Spleen (tissue), 11 donors: ENCODE measurements around the gene PGAM2. TPM values are rescaled to one million over a fixed set of nuclear protein-coding genes. Genes with fewer than 3 reads are reported as not detected.

Experiments
- DNase-seq: peaks from one replicate; pipeline ENCODE4 v3.0.0-alpha.2; 2020
- H3K27ac ChIP-seq, 8 donors: fragments of 200-600 bp; sonication (generic) in 7 of 8; 1 replicate in 4 of 8; 2 replicates in 4 of 8; pipeline versions ENCODE4 v1.5.0 to v1.8.0; 2016 to 2021; ENCODE audit warnings: inconsistent platforms in 4 of 8, mild to moderate bottlenecking in 4 of 8, moderate library complexity in 1 of 8
- H3K27me3 ChIP-seq, 7 donors: fragments of 200-600 bp; sonication (generic) in 6 of 7; replicated peaks in 1 of 7; 1 replicate in 4 of 7; 2 replicates in 3 of 7; pipeline versions ENCODE4 v1.5.0 to v1.8.0; 2016 to 2021; ENCODE audit warnings: inconsistent platforms in 3 of 7, mild to moderate bottlenecking in 1 of 7
- H3K36me3 ChIP-seq, 6 donors: fragments of 200-600 bp; sonication (generic) in 5 of 6; 1 replicate in 4 of 6; 2 replicates in 2 of 6; pipeline versions ENCODE4 v1.5.0 to v1.8.0; 2016 to 2021; ENCODE audit warnings: inconsistent platforms in 2 of 6
- H3K4me1 ChIP-seq, 6 donors: fragments of 200-600 bp; sonication (generic) in 5 of 6; 1 replicate in 3 of 6; 2 replicates in 3 of 6; pipeline versions ENCODE4 v1.5.0 to v1.8.0; 2016 to 2021; ENCODE audit warnings: inconsistent platforms in 3 of 6
- H3K4me3 ChIP-seq, 8 donors: fragments of 200-600 bp; sonication (generic) in 7 of 8; 1 replicate in 4 of 8; 2 replicates in 4 of 8; pipeline versions ENCODE4 v1.5.0 to v1.8.0; 2016 to 2021; ENCODE audit warnings: inconsistent platforms in 4 of 8, mild to moderate bottlenecking in 4 of 8, moderate library complexity in 2 of 8
- H3K9me3 ChIP-seq, 8 donors: fragments of 200-600 bp; sonication (generic) in 7 of 8; 1 replicate in 4 of 8; 2 replicates in 4 of 8; pipeline versions ENCODE4 v1.5.0 to v1.8.0; 2016 to 2021; ENCODE audit warnings: inconsistent platforms in 4 of 8
- CTCF ChIP-seq, 11 experiments: fragments of 200-600 bp in 7 of 11; fragments of 450-650 bp in 4 of 11; sonication (generic) in 4 of 11; IDR thresholded peaks in 8 of 11; conservative IDR thresholded peaks in 3 of 11; 1 replicate in 7 of 11; 2 replicates in 4 of 11; pipeline versions ENCODE4 v1.4.0 to v1.8.0; 2016 to 2021; ENCODE audit warnings: antibody characterized with exemption in 11 of 11, inconsistent platforms in 4 of 11, mild to moderate bottlenecking in 1 of 11
- POLR2A ChIP-seq, 3 donors: fragments of 450-650 bp; IDR thresholded peaks; one replicate each; pipeline ENCODE4 v1.5.1; 2017; ENCODE audit warnings: antibody characterized with exemption in 3 of 3, mild to moderate bottlenecking in 1 of 3
- POLR2AphosphoS5 ChIP-seq, 3 donors: sonication (generic); formaldehyde crosslinking; IDR thresholded peaks; one replicate each; pipeline ENCODE4 v1.5.1; 2017; ENCODE audit warnings: antibody characterized with exemption in 3 of 3
- WGBS, 5 donors: extraction: QIAGEN DNeasy Blood & Tissue Kit in 3 of 5; methylation state at CpG; one replicate each; pipeline versions ENCODE4 v1.1.5 to v1.1.7; 2013 to 2018; 5-methylcytosine and 5-hydroxymethylcytosine counted together
- intact Hi-C: fragments of 100-400 bp; cut with DNase I; formaldehyde crosslinking; loops from one replicate; pipeline ENCODE4 v1.15.0; 2023; ENCODE audit warnings: low total_unique reads
- polyA plus RNA-seq, 3 donors: library from polyadenylated mRNA; stranded (reverse); fragments of 200-250 nt; gene quantifications; one replicate each; pipeline ENCODE4 v1.2.1, GENCODE V29; 2013
- total RNA-seq, 7 donors: library from RNA; depleted of rRNA in 3 of 7; stranded (reverse); fragments of >200 nt in 3 of 7; fragmentation: NEBNext Ultra II Directional in 4 of 7; extraction: Animal tissue kit (Norgen Biotek cat#: 25700) in 4 of 7; gene quantifications; one replicate each; pipeline versions ENCODE4 v1.1.0 to v1.2.1, GENCODE V29; 2016 to 2021
- donor health status: healthy with polysubstance abuse.
- donor health status: DM: no; HTN: no; CAD: no; lungs with moderate emphysema.
- donor health status: DM: no; HTN: no; CAD: no.
- donor health status: Bipolar disorder and iron deficiency.
- donor health status: healthy.
- donor health status: DM: no; HTN: no; CAD: no.
- donor health status: DM: yes; HTN: yes; CAD: no.

Gene PGAM2
- total and polyA plus RNA-seq, 10 donors, result 0.75 to 4.0 (median 1.6) TPM; not detected in 1

GRCh38 chr7:44100458-44101302, 35.3 kb upstream of the PGAM2 start:
- Histone ChIP-seq H3K4me3 (no peak overlapping the region), H3K9me3 (no peaks in the 10 kb centered on the region), H3K27me3 (peaks cover 0 to 26% (median 4%) of the 10 kb centered on the region in 7 donors), H3K4me1 (peaks cover 4 to 80% (median 53%) of the 10 kb centered on the region in 6 donors), H3K36me3 (no peaks in the 10 kb centered on the region), H3K27ac (peak overlapping the region; percentile 6 to 85 (median 66))
- DNase-seq, result peak; percentile 78
- 48 to 61% (median 58%) methylated on average over 9 to 10 of the region's 10 CpGs for WGBS, 5 donors
- TF ChIP-seq POLR2AphosphoS5 (IDR thresholded peaks at IDR 0.05) (peak in 2 of 3 donors; percentile 16 to 26), CTCF (IDR thresholded peaks at IDR 0.05 in 8 of 11, conservative IDR thresholded peaks at IDR 0.05 in 3 of 11) (no peak)
- intact Hi-C loops, result no loop called here

- H3K4me3 ChIP-seq, result no peak overlapping the region
- WGBS, 5 donors, result 37 to 58% (median 53%) methylated on average over 4 of the region's 4 CpGs
- peak overlapping the region in 2 of 8 donors; percentile 1 to 85 for H3K27ac ChIP-seq
- TF ChIP-seq POLR2AphosphoS5 (IDR thresholded peaks at IDR 0.05) (no peak), POLR2A (IDR thresholded peaks at IDR 0.05) (no peak), CTCF (IDR thresholded peaks at IDR 0.05 in 8 of 11, conservative IDR thresholded peaks at IDR 0.05 in 3 of 11) (no peak)
- H3K27me3 ChIP-seq, result peaks cover 0 to 16% (median 2%) of the 10 kb centered on the region in 7 donors
- H3K36me3 ChIP-seq, result no peaks in the 10 kb centered on the region
- no peaks in the 10 kb centered on the region for H3K9me3 ChIP-seq
- peaks cover under 1 to 80% (median 48%) of the 10 kb centered on the region in 6 donors for H3K4me1 ChIP-seq
- intact Hi-C loops, result no loop called here
- no peak for DNase-seq
Measured at GRCh38 chr7:44099669-44100068, 34.3 kb upstream of the PGAM2 start.

GRCh38 chr7:44098092-44099068, 33.0 kb upstream of the PGAM2 start:
- peak overlapping the region in 6 of 8 donors; percentile 25 to 83 (median 68) for H3K27ac ChIP-seq
- H3K4me1 ChIP-seq, result peaks cover 0 to 74% (median 45%) of the 10 kb centered on the region in 6 donors
- no peaks in the 10 kb centered on the region for H3K9me3 ChIP-seq
- H3K27me3 ChIP-seq, result peaks cover 0 to 4% (median 0%) of the 10 kb centered on the region in 7 donors
- intact Hi-C loops, result no loop called here
- no peak for TF ChIP-seq CTCF (IDR thresholded peaks at IDR 0.05 in 8 of 11, conservative IDR thresholded peaks at IDR 0.05 in 3 of 11)
- TF ChIP-seq POLR2A (IDR thresholded peaks at IDR 0.05), result no peak
- no peak for TF ChIP-seq POLR2AphosphoS5 (IDR thresholded peaks at IDR 0.05)
- no peak overlapping the region for H3K4me3 ChIP-seq
- 80 to 85% (median 83%) methylated on average over 6 of the region's 6 CpGs for WGBS, 5 donors
- no peaks in the 10 kb centered on the region for H3K36me3 ChIP-seq
- DNase-seq, result no peak
